CD4-positive, alpha-beta memory T cell (primary cell): Measurements from ENCODE around the gene OR6X1. TPM values are rescaled to one million over a fixed set of nuclear protein-coding genes. Genes with fewer than 3 reads are reported as not detected.

Source experiments
- CTCF ChIA-PET: fragments of 350-600 bp; sonication (Branson Sonifier 250); formaldehyde crosslinking; loops from one replicate; lab custom pipeline; 2021; ENCODE audit warnings: inconsistent platforms; ENCODE audit not compliant: partially characterized antibody; lab: Charles Lee
- POLR2A ChIA-PET: fragments of 350-600 bp; sonication (Branson Sonifier 250); formaldehyde crosslinking; loops from one replicate; lab custom pipeline; 2021; ENCODE audit not compliant: partially characterized antibody; lab: Charles Lee
- DNase-seq, 5 donors: peaks; one replicate each; pipeline versions ENCODE4 v3.0.0 to v3.0.0-alpha.2; 2020 to 2022; ENCODE audit warnings: mixed read lengths in 1 of 5
- H3K27ac ChIP-seq: one replicate; pipeline ENCODE4 v1.7.0; 2013; ENCODE audit warnings: low read depth, low read length
- H3K27me3 ChIP-seq: 2 replicates; pipeline ENCODE4 v1.7.0; 2013; ENCODE audit warnings: mild to moderate bottlenecking, low read length, moderate library complexity; ENCODE audit not compliant: insufficient read depth
- H3K36me3 ChIP-seq: 2 replicates; pipeline ENCODE4 v1.7.0; 2013; ENCODE audit warnings: mild to moderate bottlenecking, low read length, moderate library complexity; ENCODE audit not compliant: insufficient read depth
- H3K4me1 ChIP-seq: 2 replicates; pipeline ENCODE4 v1.7.0; 2013; ENCODE audit warnings: mild to moderate bottlenecking, low read length, moderate library complexity; ENCODE audit not compliant: insufficient read depth
- H3K4me3 ChIP-seq, 2 donors: one replicate each; pipeline ENCODE4 v1.7.0; 2013; ENCODE audit warnings: low read length in 2 of 2, mild to moderate bottlenecking in 1 of 2
- H3K9me3 ChIP-seq, 2 donors: one replicate each; pipeline ENCODE4 v1.7.0; 2013; ENCODE audit warnings: low read length in 2 of 2, control low read depth in 1 of 2; ENCODE audit not compliant: control insufficient read depth in 1 of 2
- H3K27ac Mint-ChIP-seq, 7 donors: one replicate each; pipeline ENCODE4 v1.8.0; 2020 to 2021; ENCODE audit warnings: mixed read lengths in 7 of 7, mild to moderate bottlenecking in 6 of 7, inconsistent platforms in 3 of 7, moderate library complexity in 3 of 7
- H3K27me3 Mint-ChIP-seq, 2 donors: one replicate each; pipeline ENCODE4 v1.8.0; 2020 to 2021; ENCODE audit warnings: mixed read lengths in 2 of 2
- H3K36me3 Mint-ChIP-seq, 2 donors: one replicate each; pipeline ENCODE4 v1.8.0; 2020 to 2021; ENCODE audit warnings: mixed read lengths in 2 of 2, inconsistent platforms in 1 of 2, mild to moderate bottlenecking in 1 of 2
- H3K4me1 Mint-ChIP-seq, 4 donors: one replicate each; pipeline ENCODE4 v1.8.0; 2020 to 2021; ENCODE audit warnings: mixed read lengths in 4 of 4, mild to moderate bottlenecking in 1 of 4
- H3K4me3 Mint-ChIP-seq, 8 donors: one replicate each; pipeline ENCODE4 v1.8.0; 2020 to 2021; ENCODE audit warnings: mixed read lengths in 8 of 8, mild to moderate bottlenecking in 7 of 8, moderate library complexity in 6 of 8, inconsistent platforms in 3 of 8
- H3K9me3 Mint-ChIP-seq, 8 donors: one replicate each; pipeline ENCODE4 v1.8.0; 2020 to 2021; ENCODE audit warnings: mixed read lengths in 8 of 8, mild to moderate bottlenecking in 5 of 8, inconsistent platforms in 3 of 8, moderate library complexity in 1 of 8
- intact Hi-C: fragments of 100-400 bp; cut with micrococcal nuclease; formaldehyde crosslinking; loops from one replicate; pipeline ENCODE4 v1.15.1; 2023
- polyA plus RNA-seq, 2 donors: library from polyadenylated mRNA; unstranded; fragments of 300-500 nt; fragmentation: Illumina TruSeq; gene quantifications; one replicate each; pipeline ENCODE4 v1.2.3, GENCODE V29; 2021
- total RNA-seq, 2 experiments: library from RNA; stranded (reverse); gene quantifications; one replicate each; pipeline ENCODE4 v1.2.3, GENCODE V29; 2021

OR6X1 gene
- total and polyA plus RNA-seq, 4 experiments from 2014 or later, result not detected

DNA sequence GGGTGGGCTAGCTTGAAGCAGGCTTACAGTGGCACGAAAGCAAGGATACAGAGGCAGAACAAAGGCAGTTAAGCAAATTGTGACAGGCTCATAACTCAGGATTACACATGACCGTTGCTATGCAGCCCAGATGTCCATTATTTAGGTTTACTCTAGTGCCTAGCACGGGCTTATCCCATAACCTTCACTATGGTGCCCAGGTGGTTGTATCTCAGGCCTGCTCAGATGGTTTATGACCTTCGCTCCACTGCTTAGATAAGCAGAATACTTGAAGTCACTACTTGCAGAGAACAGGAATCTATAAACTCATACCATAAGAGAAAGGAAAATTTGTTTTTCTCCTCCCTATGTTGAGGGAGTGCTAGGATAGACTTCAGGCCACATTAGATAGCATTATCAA is 42.8 kb upstream of the OR6X1 start:
- Mint-ChIP-seq H3K27me3 (peaks cover 2 to 3% of the 10 kb centered on the region in 2 donors), H3K9me3 (peaks cover 0 to 2% (median 0%) of the 10 kb centered on the region in 8 donors), H3K4me3 (no peak overlapping the region), H3K27ac (no peak overlapping the region), H3K36me3 (no peaks in the 10 kb centered on the region), H3K4me1 (no peaks in the 10 kb centered on the region)
- Histone ChIP-seq H3K27ac (no peak overlapping the region), H3K36me3 (no peaks in the 10 kb centered on the region), H3K9me3 (no peaks in the 10 kb centered on the region), H3K27me3 (no peaks in the 10 kb centered on the region), H3K4me3 (no peak overlapping the region), H3K4me1 (no peaks in the 10 kb centered on the region)
- CTCF ChIA-PET, result no interaction called here
- no peak for DNase-seq
- intact Hi-C loops, result no loop called here
- POLR2A ChIA-PET, result no interaction called here

DNA sequence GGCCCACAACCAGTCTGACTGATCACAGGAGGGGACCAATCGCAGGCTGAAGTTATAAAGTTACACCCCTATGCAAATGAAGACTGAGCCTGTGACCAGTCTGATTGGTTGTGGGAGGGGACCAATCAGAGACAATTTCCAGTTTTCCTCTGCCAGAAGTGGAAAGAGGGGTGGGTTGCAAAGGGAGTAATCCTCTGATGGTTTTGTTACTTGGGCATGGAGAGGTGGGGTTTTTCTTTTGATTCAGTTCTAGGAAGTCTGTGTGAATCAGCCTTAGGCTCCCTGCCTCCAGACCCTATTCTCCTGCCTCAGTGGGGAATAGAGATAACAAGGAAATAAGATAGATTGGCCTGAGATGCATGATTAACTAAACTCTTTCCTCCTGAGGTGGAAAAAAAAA is 41.9 kb upstream of the OR6X1 start:
- H3K4me3 ChIP-seq, result no peak overlapping the region
- H3K27ac Mint-ChIP-seq, result no peak overlapping the region
- intact Hi-C loops, result no loop called here

DNA sequence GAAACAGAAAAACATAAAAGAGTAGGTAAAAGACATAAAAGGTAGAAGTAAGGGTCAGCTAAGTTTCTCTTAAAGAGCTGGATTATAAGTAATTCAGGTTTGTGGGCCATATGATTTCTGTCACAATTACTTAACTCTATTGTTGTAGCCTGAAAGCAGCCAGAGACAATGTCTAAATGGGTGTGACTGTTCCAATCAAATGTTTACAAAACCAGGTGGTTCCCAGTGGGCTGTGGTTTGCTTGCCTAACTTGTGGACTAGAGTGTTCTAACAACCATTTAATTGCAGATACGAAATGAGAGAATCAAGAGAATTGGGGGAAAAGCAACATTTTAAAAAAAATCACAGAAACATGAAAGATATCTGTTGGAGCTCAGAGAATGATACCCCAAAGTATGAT is 29.2 kb upstream of the OR6X1 start:
- POLR2A ChIA-PET, result no interaction called here
- no peaks in the 10 kb centered on the region for H3K36me3 Mint-ChIP-seq
- H3K27me3 Mint-ChIP-seq, result peaks cover 4 to 10% of the 10 kb centered on the region in 2 donors

More for the DNA sequence above, 41.9 kb upstream of the OR6X1 start:
- no peak overlapping the region for H3K4me3 Mint-ChIP-seq
- H3K36me3 Mint-ChIP-seq, result no peaks in the 10 kb centered on the region
- H3K4me1 ChIP-seq, result no peaks in the 10 kb centered on the region
- H3K27me3 ChIP-seq, result no peaks in the 10 kb centered on the region
- H3K27me3 Mint-ChIP-seq, result peaks cover 1 to 2% of the 10 kb centered on the region in 2 donors
- H3K4me1 Mint-ChIP-seq, result no peaks in the 10 kb centered on the region
- H3K27ac ChIP-seq, result no peak overlapping the region
- no peak for DNase-seq
- CTCF ChIA-PET, result no interaction called here
- peaks cover 0 to 2% (median 0%) of the 10 kb centered on the region in 8 donors for H3K9me3 Mint-ChIP-seq
- POLR2A ChIA-PET, result no interaction called here
- no peaks in the 10 kb centered on the region for H3K36me3 ChIP-seq
- H3K9me3 ChIP-seq, result no peaks in the 10 kb centered on the region

DNA sequence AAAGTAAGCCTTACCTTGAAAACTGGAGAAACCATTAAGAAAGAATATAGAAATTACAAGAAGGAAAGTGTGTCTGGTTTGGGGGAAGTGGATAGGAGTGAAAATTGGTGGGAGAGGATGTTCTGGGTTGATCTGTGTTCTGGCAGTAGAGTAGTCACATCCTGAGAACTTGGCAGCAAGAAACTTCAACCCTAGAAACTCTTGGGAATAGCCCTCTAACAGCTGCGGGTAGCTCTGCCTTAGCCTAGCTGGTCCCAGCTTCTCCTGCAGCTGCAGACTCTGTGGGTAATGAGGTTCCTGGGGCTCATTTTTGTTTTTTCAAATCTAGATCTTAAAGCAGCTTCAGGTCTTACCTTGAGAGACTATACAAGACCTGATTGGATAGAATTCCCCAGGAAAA is 24.2 kb upstream of the OR6X1 start:
- Mint-ChIP-seq H3K9me3 (no peaks in the 10 kb centered on the region), H3K4me1 (no peaks in the 10 kb centered on the region), H3K36me3 (no peaks in the 10 kb centered on the region), H3K4me3 (no peak overlapping the region), H3K27me3 (peaks cover 4 to 8% of the 10 kb centered on the region in 2 donors), H3K27ac (no peak overlapping the region)
- POLR2A ChIA-PET, result no interaction called here
- DNase-seq, result no peak
- Histone ChIP-seq H3K36me3 (no peaks in the 10 kb centered on the region), H3K9me3 (no peaks in the 10 kb centered on the region), H3K4me1 (no peaks in the 10 kb centered on the region), H3K27me3 (no peaks in the 10 kb centered on the region), H3K27ac (no peak overlapping the region), H3K4me3 (no peak overlapping the region)
- intact Hi-C loops, result no loop called here
- CTCF ChIA-PET, result no interaction called here

More for the DNA sequence above, 29.2 kb upstream of the OR6X1 start:
- no peaks in the 10 kb centered on the region for H3K4me1 ChIP-seq
- no peaks in the 10 kb centered on the region for H3K27me3 ChIP-seq
- H3K9me3 Mint-ChIP-seq, result peaks cover 0 to 5% (median under 1%) of the 10 kb centered on the region in 8 donors
- no peaks in the 10 kb centered on the region for H3K36me3 ChIP-seq
- no peaks in the 10 kb centered on the region for H3K4me1 Mint-ChIP-seq
- H3K27ac Mint-ChIP-seq, result no peak overlapping the region
- no peak for DNase-seq
- no peak overlapping the region for H3K4me3 ChIP-seq
- H3K4me3 Mint-ChIP-seq, result no peak overlapping the region
- intact Hi-C loops, result no loop called here
- no peak overlapping the region for H3K27ac ChIP-seq
- CTCF ChIA-PET, result no interaction called here
- H3K9me3 ChIP-seq, result no peaks in the 10 kb centered on the region

DNA sequence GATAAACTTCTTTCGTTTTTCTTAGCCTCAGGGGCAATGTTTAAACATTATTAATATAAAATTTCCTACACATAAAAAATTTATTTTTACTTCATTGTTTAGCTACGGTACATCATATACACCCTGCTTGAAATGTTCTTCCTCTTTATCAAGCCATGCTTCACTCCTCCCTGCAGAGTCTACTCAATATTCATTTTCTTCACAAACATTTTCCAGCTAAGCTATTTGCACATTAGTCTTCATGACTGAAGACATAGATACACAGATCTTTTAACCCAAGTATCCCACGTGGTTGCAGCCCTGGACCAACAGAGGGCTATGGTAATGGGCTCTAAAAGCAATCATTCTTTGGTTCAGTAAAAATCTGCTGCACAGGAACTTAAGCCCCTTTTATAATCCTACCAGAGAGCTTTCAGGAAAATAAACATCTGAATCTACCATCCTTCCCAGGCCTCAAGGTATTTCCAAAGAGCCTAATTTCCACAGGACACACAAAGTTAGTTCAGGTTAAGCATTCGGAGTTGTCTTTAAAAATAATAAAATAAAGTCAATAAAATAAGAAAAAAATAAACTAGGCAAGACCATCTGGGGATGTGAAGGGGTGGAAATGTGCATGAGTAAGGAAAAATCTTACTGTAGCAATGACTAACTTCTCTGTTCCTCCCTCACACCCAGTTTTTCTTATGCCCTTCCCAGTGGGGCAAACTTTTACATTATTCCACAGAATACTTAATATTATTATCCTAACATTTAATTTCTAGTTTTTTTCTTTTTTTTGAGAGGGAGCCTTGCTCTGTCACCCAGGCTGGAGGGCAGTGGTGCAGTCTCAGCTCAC is 21.6 kb upstream of the OR6X1 start:
- no peaks in the 10 kb centered on the region for H3K36me3 Mint-ChIP-seq
- no peak for DNase-seq
- H3K4me3 Mint-ChIP-seq, result no peak overlapping the region
- H3K27ac ChIP-seq, result no peak overlapping the region
- no peak overlapping the region for H3K4me3 ChIP-seq
- H3K36me3 ChIP-seq, result no peaks in the 10 kb centered on the region
- H3K9me3 Mint-ChIP-seq, result no peaks in the 10 kb centered on the region
- no peaks in the 10 kb centered on the region for H3K9me3 ChIP-seq
- H3K27ac Mint-ChIP-seq, result no peak overlapping the region
- no peaks in the 10 kb centered on the region for H3K27me3 ChIP-seq
- CTCF ChIA-PET, result no interaction called here
- no peaks in the 10 kb centered on the region for H3K4me1 ChIP-seq
- intact Hi-C loops, result no loop called here
- POLR2A ChIA-PET, result no interaction called here
- H3K4me1 Mint-ChIP-seq, result no peaks in the 10 kb centered on the region
- peaks cover 3 to 4% of the 10 kb centered on the region in 2 donors for H3K27me3 Mint-ChIP-seq

DNA sequence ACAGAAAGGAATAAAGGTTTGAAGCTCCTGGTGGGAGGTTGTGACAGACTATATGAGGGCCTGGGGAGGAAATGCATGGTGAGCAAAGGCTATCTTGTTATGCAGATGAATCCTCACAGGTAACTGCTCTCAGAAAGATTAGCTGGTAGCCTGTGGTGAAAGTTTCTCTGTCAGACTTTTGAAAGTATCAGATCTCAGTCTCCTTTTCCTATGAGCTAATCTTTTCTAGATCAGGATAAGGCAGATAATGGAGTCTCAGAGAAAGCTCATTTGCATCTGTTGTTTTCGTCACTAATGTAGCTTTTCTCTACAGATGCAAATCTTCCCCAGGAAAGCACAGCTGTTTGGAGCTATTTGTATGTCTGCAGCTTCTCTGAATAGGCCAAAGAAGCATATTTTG is 21.0 kb upstream of the OR6X1 start:
- ChIA-PET CTCF (no interaction called here), POLR2A (no interaction called here)

DNA sequence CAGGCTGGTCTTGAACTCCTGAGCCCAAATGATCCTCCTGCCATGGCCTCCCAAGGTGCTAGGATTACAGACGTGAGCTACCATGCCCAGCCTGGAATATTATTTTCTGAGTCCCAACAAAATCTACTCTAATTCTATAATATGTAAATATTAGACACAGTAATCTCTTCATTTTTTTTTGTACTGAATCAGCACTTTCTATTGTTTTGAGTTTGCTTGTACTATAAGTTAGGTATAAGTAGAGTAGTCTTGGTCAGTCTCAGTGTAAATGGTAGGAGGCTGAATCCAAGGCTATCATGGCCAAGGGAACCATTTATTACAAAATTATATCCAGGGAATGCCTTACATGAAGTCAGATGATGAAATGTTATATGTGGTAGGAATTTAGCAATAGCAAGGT is 19.6 kb upstream of the OR6X1 start:
- H3K27ac Mint-ChIP-seq, result no peak overlapping the region
- ChIA-PET CTCF (no interaction called here), POLR2A (no interaction called here)
- no peaks in the 10 kb centered on the region for H3K4me1 ChIP-seq
- no peaks in the 10 kb centered on the region for H3K9me3 ChIP-seq
- H3K4me3 Mint-ChIP-seq, result no peak overlapping the region
- H3K27ac ChIP-seq, result no peak overlapping the region
- H3K9me3 Mint-ChIP-seq, result no peaks in the 10 kb centered on the region
- H3K27me3 ChIP-seq, result no peaks in the 10 kb centered on the region
- DNase-seq, result no peak
- H3K4me1 Mint-ChIP-seq, result no peaks in the 10 kb centered on the region
- intact Hi-C loops, result no loop called here
- peaks cover 0 to 4% of the 10 kb centered on the region in 2 donors for H3K27me3 Mint-ChIP-seq
- no peak overlapping the region for H3K4me3 ChIP-seq
- no peaks in the 10 kb centered on the region for H3K36me3 ChIP-seq
- no peaks in the 10 kb centered on the region for H3K36me3 Mint-ChIP-seq

More for the DNA sequence above, 21.0 kb upstream of the OR6X1 start:
- no peaks in the 10 kb centered on the region for H3K27me3 ChIP-seq
- H3K9me3 Mint-ChIP-seq, result no peaks in the 10 kb centered on the region
- H3K4me3 Mint-ChIP-seq, result no peak overlapping the region
- intact Hi-C loops, result no loop called here
- no peaks in the 10 kb centered on the region for H3K9me3 ChIP-seq
- H3K27me3 Mint-ChIP-seq, result peaks cover 3 to 4% of the 10 kb centered on the region in 2 donors
- no peaks in the 10 kb centered on the region for H3K36me3 Mint-ChIP-seq
- no peak overlapping the region for H3K27ac Mint-ChIP-seq
- H3K4me1 Mint-ChIP-seq, result no peaks in the 10 kb centered on the region
- H3K27ac ChIP-seq, result no peak overlapping the region
- no peaks in the 10 kb centered on the region for H3K4me1 ChIP-seq
- no peak overlapping the region for H3K4me3 ChIP-seq
- DNase-seq, result no peak
- H3K36me3 ChIP-seq, result no peaks in the 10 kb centered on the region
